Stimulated activated CD4-positive, alpha-beta T cell treated with anti-CD3 and anti-CD28 coated beads, Interleukin-4, amount 100 ng/mL, for 1 hour (primary cell): ENCODE results near the gene GRIK3.

ENCODE experiments used
- DNase-seq: peaks from one replicate; pipeline ENCODE4 v3.0.0-alpha.2; 2020

Gene GRIK3

DNA sequence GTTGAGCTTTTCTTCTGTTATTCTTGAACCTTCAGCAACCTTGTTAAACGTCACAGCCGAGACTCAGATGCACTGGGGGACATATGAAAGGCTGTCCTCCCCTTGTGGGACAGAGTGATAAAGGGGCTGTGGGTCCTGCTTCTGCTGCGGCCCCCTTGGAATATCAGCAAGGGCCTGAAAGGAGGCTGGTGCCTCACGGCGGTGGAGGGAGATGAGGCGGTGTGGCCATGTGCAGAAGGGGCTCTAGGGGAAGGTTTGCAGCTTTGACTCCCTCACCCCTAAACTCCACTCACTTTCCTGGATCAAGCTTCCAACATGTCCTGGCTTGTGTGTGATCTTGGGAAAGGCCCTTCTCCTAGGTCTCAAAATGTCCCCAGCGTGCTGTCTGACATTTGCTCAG, 280.9 kb downstream of the GRIK3 start:
- no peak for DNase-seq

DNA sequence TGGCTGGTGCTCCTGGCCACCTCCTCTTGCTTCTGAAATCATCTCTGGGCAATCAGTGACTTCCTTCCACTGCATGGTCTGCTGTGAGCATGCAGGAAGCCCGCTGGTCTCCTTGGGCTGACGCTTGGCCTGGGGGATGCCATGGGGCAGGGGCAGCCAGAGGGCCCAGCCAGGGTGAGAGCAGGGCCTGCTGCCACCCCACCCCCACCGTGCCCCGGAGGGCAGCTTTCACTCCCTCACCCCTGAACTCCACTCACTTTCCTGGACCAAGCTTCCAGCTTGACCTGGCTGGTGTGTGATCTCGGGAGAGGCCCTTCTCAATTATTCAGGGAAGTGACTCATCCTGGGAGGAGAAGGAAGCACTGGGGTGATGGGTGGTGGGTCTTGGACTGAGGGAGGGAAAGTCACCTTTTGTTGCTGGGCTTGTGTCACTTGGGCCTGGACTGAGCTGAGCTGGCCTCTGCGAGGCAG, 281.4 kb downstream of the GRIK3 start:
- DNase-seq, result no peak

DNA sequence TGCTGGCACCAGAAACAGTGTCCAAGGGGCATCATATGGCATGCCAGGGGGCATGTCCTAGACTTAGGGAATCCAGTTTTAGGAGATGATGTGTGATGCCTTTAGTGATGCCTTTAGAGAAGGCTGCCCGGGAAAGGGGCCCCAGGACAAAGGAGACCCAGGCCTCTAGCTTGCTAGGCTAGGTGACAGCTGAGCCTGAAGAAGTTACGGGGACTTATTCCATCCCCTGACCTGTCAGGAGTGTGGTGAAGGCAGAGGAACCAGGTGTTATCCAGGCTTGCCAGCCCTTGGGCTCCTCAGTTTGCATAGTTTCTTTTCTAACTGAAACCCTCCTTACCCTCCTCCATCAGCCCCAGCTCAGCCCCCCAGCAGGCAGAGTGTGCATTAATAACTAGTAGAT, 281.9 kb downstream of the GRIK3 start:
- DNase-seq, result no peak

DNA sequence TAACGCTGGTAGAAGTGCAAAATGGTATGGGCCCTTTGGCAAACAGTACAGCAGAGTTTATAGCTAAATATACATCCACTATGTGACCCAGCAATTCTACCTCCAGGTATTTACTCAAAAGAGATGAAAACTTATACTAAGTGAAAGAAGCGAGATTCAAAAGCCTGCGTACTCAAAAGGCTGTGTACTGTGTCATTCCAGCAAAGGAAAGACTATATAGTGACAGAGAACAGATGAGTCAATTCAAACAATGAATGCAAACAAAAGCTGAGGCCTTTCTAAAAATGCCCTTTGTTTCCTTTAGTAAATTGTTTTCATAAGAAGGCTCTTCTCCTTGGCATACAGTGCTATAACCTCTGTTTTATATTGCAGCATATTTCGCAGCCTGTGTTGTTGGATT, 282.8 kb downstream of the GRIK3 start:
- DNase-seq, result no peak

DNA sequence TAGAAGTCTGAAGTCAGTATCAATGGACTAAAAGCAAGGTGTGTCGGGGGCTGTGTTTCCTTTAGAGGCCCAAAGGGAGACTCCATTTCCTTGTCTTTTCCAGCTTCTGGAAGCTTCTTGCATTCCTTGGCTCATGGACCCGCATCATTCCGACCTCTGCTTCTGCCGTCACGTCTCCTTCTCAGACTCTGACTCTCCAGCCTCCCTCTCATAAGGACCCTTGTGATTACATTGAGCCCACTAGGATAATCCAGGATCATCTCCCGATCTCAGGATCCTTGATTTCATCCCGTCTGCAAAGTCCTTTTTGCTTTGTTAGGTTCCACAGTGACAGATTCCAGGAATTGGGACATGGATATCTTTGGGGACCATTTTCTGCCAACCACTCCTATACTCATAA, 285.8 kb downstream of the GRIK3 start:
- no peak for DNase-seq
